B cell (primary cell): ENCODE results near the gene EME1. TPM values are rescaled to one million over a fixed set of nuclear protein-coding genes. Genes with fewer than 3 reads are reported as not detected.

Experiments
- ATAC-seq: fragments of 200-7000 bp; cut with Tn5 transposase; one replicate; pipeline ENCODE4 v1.10.0; 2021; ENCODE audit warnings: low read depth, mild to moderate bottlenecking, moderate number of reproducible peaks, moderate library complexity
- CTCF ChIA-PET: fragments of 350-600 bp; sonication (Branson Sonifier 250); formaldehyde crosslinking; loops from one replicate; lab custom pipeline; 2021; ENCODE audit warnings: antibody characterized with exemption, inconsistent platforms; lab: Charles Lee
- POLR2A ChIA-PET: fragments of 350-600 bp; sonication (Branson Sonifier 250); formaldehyde crosslinking; loops from one replicate; lab custom pipeline; 2021; ENCODE audit warnings: antibody characterized with exemption; lab: Charles Lee
- DNase-seq: peaks from one replicate; pipeline ENCODE4 v3.0.0; 2013
- H2AFZ ChIP-seq: 2 replicates; pipeline ENCODE4 v1.6.1; 2012; ENCODE audit warnings: mild to moderate bottlenecking, low read depth, low read length; ENCODE audit not compliant: insufficient read depth, poor library complexity, severe bottlenecking
- H3K27ac ChIP-seq, 2 donors: 1 replicate in 1 of 2; 2 replicates in 1 of 2; pipeline ENCODE4 v1.5.1; 2012 to 2013; ENCODE audit warnings: low read length in 2 of 2, mild to moderate bottlenecking in 2 of 2, moderate library complexity in 1 of 2
- H3K27me3 ChIP-seq, 4 experiments: fragments of 200-600 bp in 1 of 4; sonication (generic) in 1 of 4; replicated peaks in 1 of 4; 1 replicate in 2 of 4; 2 replicates in 2 of 4; pipeline versions ENCODE4 v1.6.1 to v1.7.0; 2013 to 2016; ENCODE audit warnings: low read length in 3 of 4, mild to moderate bottlenecking in 2 of 4, mixed read lengths in 1 of 4, moderate library complexity in 1 of 4; ENCODE audit not compliant: insufficient read depth in 4 of 4, control insufficient read depth in 3 of 4; ENCODE audit errors: control extremely low read depth in 1 of 4
- H3K36me3 ChIP-seq, 2 experiments: replicated peaks in 1 of 2; 1 replicate in 1 of 2; 2 replicates in 1 of 2; pipeline versions ENCODE4 v1.6.1 to v1.7.1; 2013; ENCODE audit warnings: low read length in 1 of 2; ENCODE audit not compliant: insufficient read depth in 2 of 2, control insufficient read depth in 1 of 2; ENCODE audit errors: control extremely low read depth in 1 of 2, extremely low read depth in 1 of 2
- H3K4me1 ChIP-seq, 2 donors: fragments of 200-600 bp in 1 of 2; sonication (generic) in 1 of 2; 1 replicate in 1 of 2; 2 replicates in 1 of 2; pipeline versions ENCODE4 v1.5.1 to v1.6.1; 2013 to 2017; ENCODE audit warnings: low read length in 2 of 2; ENCODE audit not compliant: control insufficient read depth in 2 of 2, insufficient read depth in 2 of 2
- H3K4me2 ChIP-seq: replicated peaks from 2 replicates; pipeline ENCODE3; 2012; ENCODE audit warnings: mild to moderate bottlenecking, low read depth, low read length; ENCODE audit not compliant: poor library complexity, severe bottlenecking
- H3K4me3 ChIP-seq, 5 experiments: fragments of 200-600 bp in 1 of 5; sonication (generic) in 1 of 5; 1 replicate in 3 of 5; 2 replicates in 2 of 5; pipeline versions ENCODE4 v1.5.1 to v1.7.0; 2011 to 2016; ENCODE audit warnings: low read length in 4 of 5, mild to moderate bottlenecking in 4 of 5, low read depth in 2 of 5, control low read depth in 1 of 5, moderate library complexity in 1 of 5; ENCODE audit not compliant: insufficient read depth in 1 of 5; ENCODE audit errors: control extremely low read depth in 1 of 5, extremely low read depth in 1 of 5
- H3K79me2 ChIP-seq: fragments of 200-600 bp; sonication (generic); one replicate; pipeline ENCODE4 v1.6.0; 2016; ENCODE audit warnings: low read length; ENCODE audit not compliant: control insufficient read depth, insufficient read depth
- H3K9ac ChIP-seq: fragments of 200-600 bp; sonication (generic); 2 replicates; pipeline ENCODE4 v1.6.1; 2017; ENCODE audit warnings: mild to moderate bottlenecking, low read length, moderate library complexity
- H3K9me3 ChIP-seq, 3 donors: one replicate each; pipeline versions ENCODE4 v1.6.1 to v1.7.1; 2013; ENCODE audit warnings: low read length in 2 of 3; ENCODE audit not compliant: control insufficient read depth in 2 of 3, insufficient read depth in 1 of 3; ENCODE audit errors: control extremely low read depth in 1 of 3
- H4K20me1 ChIP-seq: 2 replicates; pipeline ENCODE4 v1.6.0; 2012; ENCODE audit warnings: mild to moderate bottlenecking, low read length; ENCODE audit not compliant: insufficient read depth, control insufficient read depth, poor library complexity, severe bottlenecking
- H3K27ac Mint-ChIP-seq: one replicate; pipeline ENCODE4 v1.8.0; 2021; ENCODE audit warnings: mixed read lengths
- H3K27me3 Mint-ChIP-seq: one replicate; pipeline ENCODE4 v1.8.0; 2021; ENCODE audit warnings: mixed read lengths
- H3K4me1 Mint-ChIP-seq: one replicate; pipeline ENCODE4 v1.8.0; 2021; ENCODE audit warnings: mixed read lengths
- H3K4me3 Mint-ChIP-seq: one replicate; pipeline ENCODE4 v1.8.0; 2021; ENCODE audit warnings: mixed read lengths
- H3K9me3 Mint-ChIP-seq: one replicate; pipeline ENCODE4 v1.8.0; 2022; ENCODE audit warnings: mixed read lengths; ENCODE audit not compliant: insufficient read depth
- EZH2 ChIP-seq: IDR thresholded peaks from 2 replicates; pipeline ENCODE4 v1.6.1; 2012; ENCODE audit warnings: borderline replicate concordance, low read depth, mild to moderate bottlenecking, moderate library complexity, low read length; ENCODE audit not compliant: insufficient read depth, poor library complexity, severe bottlenecking
- WGBS: methylation state at CpG from one replicate; pipeline ENCODE4 v1.1.5; 2013; ENCODE audit warnings: missing lambda C conversion rate; ENCODE audit not compliant: insufficient coverage; 5-methylcytosine and 5-hydroxymethylcytosine counted together
- intact Hi-C: fragments of 100-400 bp; cut with micrococcal nuclease; formaldehyde crosslinking; loops from one replicate; pipeline ENCODE4 v1.10.0; 2022
- polyA plus RNA-seq: library from polyadenylated mRNA; depleted of rRNA; stranded (reverse); fragments of >200 nt; gene quantifications from 2 replicates; pipeline ENCODE4 v1.2.3, GENCODE V29; 2012
- total RNA-seq, 2 donors: library from RNA; stranded (reverse); fragments of 120-200 nt in 1 of 2; gene quantifications; 1 replicate in 1 of 2; 2 replicates in 1 of 2; pipeline versions ENCODE4 v1.2.3 to v1.2.4, GENCODE V29; 2013 to 2022
- TF ChIP-seq, protein P1 (sequence below): fragments of 200-600 bp; IDR thresholded peaks from one replicate; pipeline ENCODE4 v1.8.0; 2022; ENCODE audit warnings: antibody characterized with exemption, mild to moderate bottlenecking

EME1 gene
- total and polyA plus RNA-seq, 2 donors (not counting 1 experiment from before 2014, with no cell fraction given), result 1.6 to 2.3 TPM

DNA sequence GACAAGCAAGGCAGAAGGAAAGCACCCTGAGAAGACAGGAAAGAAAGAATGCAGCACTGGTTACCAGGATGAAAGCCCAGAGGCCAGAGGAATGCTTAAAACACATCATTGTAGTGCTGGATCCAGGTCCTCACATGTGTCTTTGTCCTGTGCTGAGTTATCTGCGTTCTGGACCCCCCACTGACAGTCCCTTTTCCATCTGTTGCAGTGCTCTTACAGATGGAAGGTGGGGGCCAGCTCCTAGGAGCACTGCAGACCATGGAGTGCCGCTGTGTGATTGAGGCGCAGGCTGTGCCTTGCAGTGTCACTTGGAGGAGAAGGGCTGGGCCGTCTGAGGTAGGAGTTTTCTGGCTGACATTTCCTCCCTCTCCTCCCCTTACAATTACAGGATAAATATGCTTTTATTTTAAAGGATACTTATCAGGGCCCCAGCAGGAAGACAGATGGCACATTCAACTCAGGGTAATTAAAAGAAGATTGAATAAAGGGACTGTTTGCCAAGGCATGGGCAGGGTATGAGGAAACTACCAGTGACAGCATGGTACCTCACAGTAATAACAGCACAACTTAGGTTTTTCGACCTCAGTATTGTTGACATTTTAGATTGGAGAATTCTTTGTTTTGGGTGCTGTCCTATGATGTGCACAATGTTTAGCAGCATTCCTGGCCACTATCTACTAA, 3.0 kb downstream of the EME1 start:
- no peak for DNase-seq

More for the DNA sequence above, 3.0 kb downstream of the EME1 start:
- no peak for TF ChIP-seq EZH2
- TF ChIP-seq, protein P1, sequence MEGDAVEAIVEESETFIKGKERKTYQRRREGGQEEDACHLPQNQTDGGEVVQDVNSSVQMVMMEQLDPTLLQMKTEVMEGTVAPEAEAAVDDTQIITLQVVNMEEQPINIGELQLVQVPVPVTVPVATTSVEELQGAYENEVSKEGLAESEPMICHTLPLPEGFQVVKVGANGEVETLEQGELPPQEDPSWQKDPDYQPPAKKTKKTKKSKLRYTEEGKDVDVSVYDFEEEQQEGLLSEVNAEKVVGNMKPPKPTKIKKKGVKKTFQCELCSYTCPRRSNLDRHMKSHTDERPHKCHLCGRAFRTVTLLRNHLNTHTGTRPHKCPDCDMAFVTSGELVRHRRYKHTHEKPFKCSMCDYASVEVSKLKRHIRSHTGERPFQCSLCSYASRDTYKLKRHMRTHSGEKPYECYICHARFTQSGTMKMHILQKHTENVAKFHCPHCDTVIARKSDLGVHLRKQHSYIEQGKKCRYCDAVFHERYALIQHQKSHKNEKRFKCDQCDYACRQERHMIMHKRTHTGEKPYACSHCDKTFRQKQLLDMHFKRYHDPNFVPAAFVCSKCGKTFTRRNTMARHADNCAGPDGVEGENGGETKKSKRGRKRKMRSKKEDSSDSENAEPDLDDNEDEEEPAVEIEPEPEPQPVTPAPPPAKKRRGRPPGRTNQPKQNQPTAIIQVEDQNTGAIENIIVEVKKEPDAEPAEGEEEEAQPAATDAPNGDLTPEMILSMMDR, result no peak
- H3K4me1 ChIP-seq, result peaks cover 14 to 19% of the 10 kb centered on the region in 2 donors
- H3K4me3 Mint-ChIP-seq, result no peak overlapping the region
- no peak overlapping the region for H3K27ac Mint-ChIP-seq
- H3K27me3 ChIP-seq, result no peaks in the 10 kb centered on the region
- ATAC-seq, result no peak
- H3K9ac ChIP-seq, result no peak overlapping the region
- intact Hi-C loops, result loop anchor here (10.0 kb wide), 2 partner anchors 49 to 281 kb away; partner anchors contain the start of genes ACSF2 and PDK2
- H3K27ac ChIP-seq, result no peak overlapping the region
- H3K79me2 ChIP-seq, result peaks cover 21% of the 10 kb centered on the region
- no peak overlapping the region for H3K4me2 ChIP-seq
- peaks cover 21% of the 10 kb centered on the region for H3K4me1 Mint-ChIP-seq
- 100% methylated on average over 1 of the region's 5 CpGs for WGBS
- no peak overlapping the region for H2AFZ ChIP-seq
- CTCF ChIA-PET, result no interaction called here
- POLR2A ChIA-PET, result no interaction called here
- peaks cover 10% of the 10 kb centered on the region for H4K20me1 ChIP-seq
- no peaks in the 10 kb centered on the region for H3K9me3 Mint-ChIP-seq
- peaks cover 2 to 4% of the 10 kb centered on the region in 2 experiments for H3K36me3 ChIP-seq
- H3K27me3 Mint-ChIP-seq, result no peaks in the 10 kb centered on the region
- H3K9me3 ChIP-seq, result no peaks in the 10 kb centered on the region
- H3K4me3 ChIP-seq, result no peak overlapping the region
